Glutamatergic neuron (in vitro differentiated cells): ENCODE measurements around the gene ZNF474. TPM values are rescaled to one million over a fixed set of nuclear protein-coding genes. Genes with fewer than 3 reads are reported as not detected.

Source experiments
- DNase-seq: peaks from one replicate; pipeline ENCODE4 v3.0.0; 2022
- H3K27ac Mint-ChIP-seq: one replicate; pipeline ENCODE4 v1.8.0; 2020; ENCODE audit warnings: mild to moderate bottlenecking, mixed read lengths, inconsistent platforms; ENCODE audit not compliant: unreplicated experiment
- H3K27me3 Mint-ChIP-seq: one replicate; pipeline ENCODE4 v1.8.0; 2020; ENCODE audit warnings: mild to moderate bottlenecking, moderate library complexity, mixed read lengths, inconsistent platforms; ENCODE audit not compliant: unreplicated experiment
- H3K36me3 Mint-ChIP-seq: one replicate; pipeline ENCODE4 v1.8.0; 2020; ENCODE audit warnings: mild to moderate bottlenecking, mixed read lengths, inconsistent platforms; ENCODE audit not compliant: unreplicated experiment
- H3K4me1 Mint-ChIP-seq: one replicate; pipeline ENCODE4 v1.8.0; 2020; ENCODE audit warnings: mild to moderate bottlenecking, low read depth, mixed read lengths, inconsistent platforms; ENCODE audit not compliant: unreplicated experiment
- H3K4me3 Mint-ChIP-seq: one replicate; pipeline ENCODE4 v1.8.0; 2020; ENCODE audit warnings: mild to moderate bottlenecking, mixed read lengths, inconsistent platforms; ENCODE audit not compliant: unreplicated experiment
- H3K9me3 Mint-ChIP-seq: one replicate; pipeline ENCODE4 v1.8.0; 2020; ENCODE audit warnings: mild to moderate bottlenecking, moderate library complexity, mixed read lengths, inconsistent platforms; ENCODE audit not compliant: unreplicated experiment
- CTCF ChIP-seq: fragments of 200-600 bp; sonication (generic); IDR thresholded peaks from one replicate; pipeline ENCODE4 v1.5.0; 2021; ENCODE audit not compliant: partially characterized antibody, unreplicated experiment
- total RNA-seq: library from RNA; stranded (reverse); fragmentation: NEBNext Ultra II Directional; extraction: Animal tissue kit (Norgen Biotek cat#: 25700); gene quantifications from one replicate; pipeline ENCODE4 v1.2.1, GENCODE V29; 2021; ENCODE audit not compliant: unreplicated experiment

ZNF474 gene
- total RNA-seq, 1 donor from 2014 or later = 0.64 TPM

- no peaks in the 10 kb centered on the region for H3K36me3 Mint-ChIP-seq
- peaks cover under 1% of the 10 kb centered on the region for H3K9me3 Mint-ChIP-seq
- DNase-seq = no peak
- no peaks in the 10 kb centered on the region for H3K4me1 Mint-ChIP-seq
- no peak overlapping the region for H3K4me3 Mint-ChIP-seq
- no peak overlapping the region for H3K27ac Mint-ChIP-seq
- H3K27me3 Mint-ChIP-seq = peaks cover 2% of the 10 kb centered on the region
- TF ChIP-seq CTCF = no peak
Measured at GRCh38 chr5:122201365-122201764, 72.0 kb downstream of the ZNF474 start.

- Mint-ChIP-seq H3K27ac (no peak overlapping the region), H3K4me3 (no peak overlapping the region), H3K36me3 (no peaks in the 10 kb centered on the region), H3K4me1 (no peaks in the 10 kb centered on the region), H3K9me3 (peaks cover 2% of the 10 kb centered on the region), H3K27me3 (peaks cover 5% of the 10 kb centered on the region)
- no peak for TF ChIP-seq CTCF
- DNase-seq = no peak
Measured at GRCh38 chr5:122202952-122203351, 73.6 kb downstream of the ZNF474 start.

Other genes starting within 250 kb of the ZNF474 start
- 10.7 TPM for gene SRFBP1, start 167.6 kb upstream of the ZNF474 start, total RNA-seq
- 0.27 TPM for gene LOX, start 51.3 kb upstream of the ZNF474 start, total RNA-seq
- 6.7 TPM for gene SNCAIP, start 182.7 kb downstream of the ZNF474 start, total RNA-seq